HEK293T (cell line): ENCODE data around the gene ADGRB3.

ENCODE experiments used
- CTCF ChIA-PET: fragments of 350-600 bp; formaldehyde crosslinking; extraction: SDS; loops from one replicate; lab custom pipeline; 2021; ENCODE audit warnings: antibody characterized with exemption, inconsistent platforms; lab: Yijun Ruan, JAX
- POLR2A ChIA-PET: fragments of 350-600 bp; formaldehyde crosslinking; extraction: SDS; loops from one replicate; lab custom pipeline; 2020; ENCODE audit warnings: antibody characterized with exemption, inconsistent platforms; lab: Yijun Ruan, JAX
- DNase-seq: peaks from one replicate; pipeline ENCODE4 v3.0.0; 2012; ENCODE audit warnings: mixed read lengths; ENCODE audit errors: extremely low spot score
- ARNT ChIP-seq: fragments of 450-650 bp; IDR thresholded peaks from 2 replicates; pipeline ENCODE4 v1.6.1; 2017; ENCODE audit warnings: mild to moderate bottlenecking
- BHLHE40 ChIP-seq: fragments of 450-650 bp; IDR thresholded peaks from 2 replicates; pipeline ENCODE4 v1.6.1; 2016; ENCODE audit warnings: mild to moderate bottlenecking, moderate library complexity, borderline replicate concordance
- CTBP1 ChIP-seq: fragments of 450-650 bp; IDR thresholded peaks from 2 replicates; pipeline ENCODE4 v1.6.1; 2016; ENCODE audit warnings: borderline replicate concordance
- FOXA1 ChIP-seq: fragments of 450-650 bp; IDR thresholded peaks from 2 replicates; pipeline ENCODE4 v1.6.1; 2016; ENCODE audit warnings: mild to moderate bottlenecking
- FOXK2 ChIP-seq: fragments of 450-650 bp; IDR thresholded peaks from 2 replicates; pipeline ENCODE4 v1.6.1; 2016; ENCODE audit warnings: mild to moderate bottlenecking
- FOXM1 ChIP-seq: fragments of 450-650 bp; IDR thresholded peaks from 2 replicates; pipeline ENCODE4 v1.6.1; 2017; ENCODE audit warnings: mild to moderate bottlenecking, borderline replicate concordance
- HDGF ChIP-seq: fragments of 450-650 bp; IDR thresholded peaks from 2 replicates; pipeline ENCODE4 v1.6.1; 2017; ENCODE audit warnings: antibody characterized with exemption, borderline replicate concordance
- L3MBTL2 ChIP-seq: fragments of 450-650 bp; conservative IDR thresholded peaks from 2 replicates; pipeline ENCODE4 v1.6.1; 2016; ENCODE audit warnings: mild to moderate bottlenecking
- LEF1 ChIP-seq: fragments of 450-650 bp; IDR thresholded peaks from 2 replicates; pipeline ENCODE4 v1.6.1; 2017; ENCODE audit warnings: mild to moderate bottlenecking, borderline replicate concordance
- NFRKB ChIP-seq: fragments of 450-650 bp; IDR thresholded peaks from 2 replicates; pipeline ENCODE4 v1.6.1; 2016; ENCODE audit warnings: mild to moderate bottlenecking, moderate library complexity
- PKNOX1 ChIP-seq: fragments of 450-650 bp; IDR thresholded peaks from 2 replicates; pipeline ENCODE4 v1.6.1; 2016
- SP1 ChIP-seq: fragments of 450-650 bp; IDR thresholded peaks from 2 replicates; pipeline ENCODE4 v1.6.1; 2017
- SUZ12 ChIP-seq: fragments of 450-650 bp; IDR thresholded peaks from 2 replicates; pipeline ENCODE4 v1.6.1; 2016; ENCODE audit warnings: mild to moderate bottlenecking
- TARDBP ChIP-seq: fragments of 450-650 bp; IDR thresholded peaks from 2 replicates; pipeline ENCODE4 v1.6.1; 2016
- ZNF384 ChIP-seq: fragments of 450-650 bp; IDR thresholded peaks from 2 replicates; pipeline ENCODE4 v1.6.1; 2016

ADGRB3 gene

GRCh38 chr6:68642977-68643376, 7.9 kb downstream of the ADGRB3 start:
- DNase-seq, result no peak

GRCh38 chr6:68649669-68650068, 14.6 kb downstream of the ADGRB3 start:
- no peak for TF ChIP-seq LEF1
- no peak for TF ChIP-seq L3MBTL2
- TF ChIP-seq TARDBP, result no peak
- ChIA-PET CTCF (no interaction called here), POLR2A (no interaction called here)

More at GRCh38 chr6:68642977-68643376, 7.9 kb downstream of the ADGRB3 start:
- no peak for TF ChIP-seq ZNF384
- TF ChIP-seq HDGF, result no peak
- TF ChIP-seq LEF1, result no peak
- no peak for TF ChIP-seq SUZ12
- TF ChIP-seq L3MBTL2, result no peak
- TF ChIP-seq CTBP1, result no peak
- no peak for TF ChIP-seq NFRKB
- TF ChIP-seq SP1, result no peak
- TF ChIP-seq FOXK2, result no peak
- no peak for TF ChIP-seq BHLHE40
- TF ChIP-seq PKNOX1, result no peak
- TF ChIP-seq FOXM1, result no peak
- TF ChIP-seq ARNT, result no peak
- CTCF ChIA-PET, result no interaction called here
- POLR2A ChIA-PET, result no interaction called here

GRCh38 chr6:68650142-68650541, 15.1 kb downstream of the ADGRB3 start:
- CTCF ChIA-PET, result no interaction called here
- no peak for DNase-seq
- POLR2A ChIA-PET, result no interaction called here
- TF ChIP-seq L3MBTL2 (no peak), SUZ12 (no peak)

More at GRCh38 chr6:68649669-68650068, 14.6 kb downstream of the ADGRB3 start:
- no peak for DNase-seq

GRCh38 chr6:68651011-68651985, 16.2 kb downstream of the ADGRB3 start:
- TF ChIP-seq LEF1 (no peak), SP1 (no peak), FOXA1 (no peak), CTBP1 (no peak), HDGF (no peak), L3MBTL2 (no peak), BHLHE40 (no peak), SUZ12 (no peak)

GRCh38 chr6:68652117-68652536, 17.0 kb downstream of the ADGRB3 start:
- DNase-seq, result peak; percentile 22
- POLR2A ChIA-PET, result no interaction called here
- CTCF ChIA-PET, result no interaction called here
- TF ChIP-seq ARNT, result no peak

More at GRCh38 chr6:68651011-68651985, 16.2 kb downstream of the ADGRB3 start:
- no peak for DNase-seq
- ChIA-PET POLR2A (no interaction called here), CTCF (interaction anchor here (0.7 kb wide), 1 partner anchor 293 kb away, joined by 4 read pairs; no protein-coding TSS in a partner anchor)

GRCh38 chr6:68653074-68653705, 18.1 kb downstream of the ADGRB3 start:
- TF ChIP-seq L3MBTL2, result no peak
- TF ChIP-seq PKNOX1, result no peak
- no peak for TF ChIP-seq LEF1
- TF ChIP-seq FOXA1, result no peak
- no peak for TF ChIP-seq NFRKB
- no peak for TF ChIP-seq FOXK2
- no peak for TF ChIP-seq TARDBP
- TF ChIP-seq SP1, result no peak
- POLR2A ChIA-PET, result no interaction called here
- no peak for DNase-seq
- CTCF ChIA-PET, result no interaction called here

GRCh38 chr6:68653706-68654089, 18.6 kb downstream of the ADGRB3 start:
- POLR2A ChIA-PET, result no interaction called here
- DNase-seq, result no peak
- CTCF ChIA-PET, result no interaction called here
- no peak for TF ChIP-seq LEF1
- no peak for TF ChIP-seq ARNT
- no peak for TF ChIP-seq BHLHE40
- no peak for TF ChIP-seq CTBP1
- no peak for TF ChIP-seq TARDBP

- POLR2A ChIA-PET, result no interaction called here
- CTCF ChIA-PET, result no interaction called here
- DNase-seq, result no peak
- no peak for TF ChIP-seq PKNOX1
These were observed 19.1 kb downstream of the ADGRB3 start for GRCh38 chr6:68654134-68654533.
